Measurements from ENCODE around the gene FAM228B.

DNA sequence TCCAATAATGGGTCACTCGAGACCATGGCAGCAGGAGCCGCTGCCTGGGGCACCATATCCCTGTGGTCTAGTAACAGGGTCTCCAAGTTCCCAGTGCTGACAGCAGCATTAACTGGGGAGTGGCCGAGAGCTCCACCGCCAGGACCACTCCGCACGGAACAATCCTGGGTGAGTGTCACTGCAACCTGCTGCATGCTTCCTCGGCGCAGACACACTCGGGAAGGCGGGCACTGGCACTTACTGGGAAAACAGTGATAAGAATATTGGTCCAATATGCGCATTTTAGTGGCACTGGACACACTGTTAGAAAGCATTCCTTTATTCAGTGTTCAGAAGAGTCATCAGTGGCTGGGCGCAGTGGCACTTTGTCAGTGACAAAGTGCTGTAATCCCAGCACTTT is 81.2 kb downstream of the FAM228B start:
- TF ChIP-seq, protein P1, sequence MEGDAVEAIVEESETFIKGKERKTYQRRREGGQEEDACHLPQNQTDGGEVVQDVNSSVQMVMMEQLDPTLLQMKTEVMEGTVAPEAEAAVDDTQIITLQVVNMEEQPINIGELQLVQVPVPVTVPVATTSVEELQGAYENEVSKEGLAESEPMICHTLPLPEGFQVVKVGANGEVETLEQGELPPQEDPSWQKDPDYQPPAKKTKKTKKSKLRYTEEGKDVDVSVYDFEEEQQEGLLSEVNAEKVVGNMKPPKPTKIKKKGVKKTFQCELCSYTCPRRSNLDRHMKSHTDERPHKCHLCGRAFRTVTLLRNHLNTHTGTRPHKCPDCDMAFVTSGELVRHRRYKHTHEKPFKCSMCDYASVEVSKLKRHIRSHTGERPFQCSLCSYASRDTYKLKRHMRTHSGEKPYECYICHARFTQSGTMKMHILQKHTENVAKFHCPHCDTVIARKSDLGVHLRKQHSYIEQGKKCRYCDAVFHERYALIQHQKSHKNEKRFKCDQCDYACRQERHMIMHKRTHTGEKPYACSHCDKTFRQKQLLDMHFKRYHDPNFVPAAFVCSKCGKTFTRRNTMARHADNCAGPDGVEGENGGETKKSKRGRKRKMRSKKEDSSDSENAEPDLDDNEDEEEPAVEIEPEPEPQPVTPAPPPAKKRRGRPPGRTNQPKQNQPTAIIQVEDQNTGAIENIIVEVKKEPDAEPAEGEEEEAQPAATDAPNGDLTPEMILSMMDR (conservative IDR thresholded peaks at IDR 0.05), result no peak
- no peak for TF ChIP-seq EZH2 (IDR thresholded peaks at IDR 0.05; ENCODE audit: low read depth)

Measured in PC-9 (cell line).